Right lobe of liver (tissue), 4 donors: Measurements from ENCODE around the gene CTNND1.

Experiments used
- POLR2A ChIP-seq: fragments of 450-650 bp; IDR thresholded peaks from one replicate; pipeline ENCODE4 v1.6.1; 2017; ENCODE audit warnings: antibody characterized with exemption, mild to moderate bottlenecking
- TF ChIP-seq, protein P1 (sequence below), 4 donors: fragments of 200-600 bp in 3 of 4; fragments of 450-650 bp in 1 of 4; IDR thresholded peaks; one replicate each; pipeline versions ENCODE4 v1.5.1 to v1.8.0; 2016 to 2022; ENCODE audit warnings: antibody characterized with exemption in 4 of 4, mild to moderate bottlenecking in 2 of 4
- donor health status: DM: no; HTN: no; CAD: no.
- donor health status: DM: no; HTN: no; CAD: no.
- donor health status: DM: no; HTN: yes; CAD: no.

DNA sequence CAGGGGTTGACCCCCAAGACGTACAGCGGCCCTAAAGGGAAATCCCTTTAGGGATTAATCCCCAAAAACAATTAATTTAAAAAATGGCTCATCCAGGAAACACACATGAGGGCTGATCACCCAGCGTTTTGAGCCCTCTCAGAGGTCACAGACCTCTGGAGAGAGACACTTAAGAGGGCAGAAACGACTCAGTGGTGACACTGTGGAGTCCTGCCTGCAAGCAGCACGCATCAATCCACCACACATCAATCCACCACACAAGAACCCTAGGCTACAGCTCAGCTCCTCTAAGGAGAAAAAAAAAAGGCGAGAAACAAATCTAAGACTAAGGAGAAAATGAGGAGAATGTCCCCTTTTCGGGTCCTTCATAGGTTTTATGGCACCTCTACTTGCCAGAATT lies 32.8 kb upstream of the CTNND1 start:
- TF ChIP-seq, protein P1, sequence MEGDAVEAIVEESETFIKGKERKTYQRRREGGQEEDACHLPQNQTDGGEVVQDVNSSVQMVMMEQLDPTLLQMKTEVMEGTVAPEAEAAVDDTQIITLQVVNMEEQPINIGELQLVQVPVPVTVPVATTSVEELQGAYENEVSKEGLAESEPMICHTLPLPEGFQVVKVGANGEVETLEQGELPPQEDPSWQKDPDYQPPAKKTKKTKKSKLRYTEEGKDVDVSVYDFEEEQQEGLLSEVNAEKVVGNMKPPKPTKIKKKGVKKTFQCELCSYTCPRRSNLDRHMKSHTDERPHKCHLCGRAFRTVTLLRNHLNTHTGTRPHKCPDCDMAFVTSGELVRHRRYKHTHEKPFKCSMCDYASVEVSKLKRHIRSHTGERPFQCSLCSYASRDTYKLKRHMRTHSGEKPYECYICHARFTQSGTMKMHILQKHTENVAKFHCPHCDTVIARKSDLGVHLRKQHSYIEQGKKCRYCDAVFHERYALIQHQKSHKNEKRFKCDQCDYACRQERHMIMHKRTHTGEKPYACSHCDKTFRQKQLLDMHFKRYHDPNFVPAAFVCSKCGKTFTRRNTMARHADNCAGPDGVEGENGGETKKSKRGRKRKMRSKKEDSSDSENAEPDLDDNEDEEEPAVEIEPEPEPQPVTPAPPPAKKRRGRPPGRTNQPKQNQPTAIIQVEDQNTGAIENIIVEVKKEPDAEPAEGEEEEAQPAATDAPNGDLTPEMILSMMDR (IDR thresholded peaks at IDR 0.05), result no peak
- no peak for TF ChIP-seq POLR2A
